Type B pancreatic cell (in vitro differentiated cells): ENCODE results near the gene GSX2. TPM values are rescaled to one million over a fixed set of nuclear protein-coding genes. Genes with fewer than 3 reads are reported as not detected.

Experiments used
- DNase-seq: peaks from one replicate; pipeline ENCODE4 v3.0.0; 2021; ENCODE audit warnings: mixed read lengths; ENCODE audit not compliant: unreplicated experiment; ENCODE audit errors: extremely low spot score
- H3K27ac Mint-ChIP-seq: 2 replicates; pipeline ENCODE4 v1.8.0; 2021; ENCODE audit warnings: mild to moderate bottlenecking, mixed read lengths
- H3K27me3 Mint-ChIP-seq: 2 replicates; pipeline ENCODE4 v1.8.0; 2021; ENCODE audit warnings: mixed read lengths
- H3K36me3 Mint-ChIP-seq: 2 replicates; pipeline ENCODE4 v1.8.0; 2021; ENCODE audit warnings: mixed read lengths
- H3K4me1 Mint-ChIP-seq: one replicate; pipeline ENCODE4 v1.8.0; 2021; ENCODE audit warnings: mixed read lengths; ENCODE audit not compliant: unreplicated experiment
- H3K4me3 Mint-ChIP-seq: 2 replicates; pipeline ENCODE4 v1.8.0; 2021; ENCODE audit warnings: mild to moderate bottlenecking, mixed read lengths
- H3K9me3 Mint-ChIP-seq: 2 replicates; pipeline ENCODE4 v1.8.0; 2021; ENCODE audit warnings: mixed read lengths
- CTCF ChIP-seq: fragments of 200-600 bp; sonication (generic); conservative IDR thresholded peaks from 2 replicates; pipeline ENCODE4 v1.5.0; 2021; ENCODE audit warnings: antibody characterized with exemption, mild to moderate bottlenecking
- total RNA-seq: library from RNA; stranded (reverse); gene quantifications from 2 replicates; pipeline ENCODE4 v1.2.1, GENCODE V29; 2021; ENCODE audit warnings: low replicate concordance

Gene GSX2
- total RNA-seq, 1 donor from 2014 or later, result 5.6 TPM

GRCh38 chr4:54095110-54095825, 4.7 kb upstream of the GSX2 start:
- Mint-ChIP-seq H3K4me1 (peaks cover 23% of the 10 kb centered on the region), H3K27ac (peak overlapping the region; percentile 17), H3K9me3 (no peaks in the 10 kb centered on the region), H3K36me3 (no peaks in the 10 kb centered on the region), H3K4me3 (peak overlapping the region; percentile 65), H3K27me3 (peaks cover 99% of the 10 kb centered on the region)
- TF ChIP-seq CTCF, result no peak
- no peak for DNase-seq

DNA sequence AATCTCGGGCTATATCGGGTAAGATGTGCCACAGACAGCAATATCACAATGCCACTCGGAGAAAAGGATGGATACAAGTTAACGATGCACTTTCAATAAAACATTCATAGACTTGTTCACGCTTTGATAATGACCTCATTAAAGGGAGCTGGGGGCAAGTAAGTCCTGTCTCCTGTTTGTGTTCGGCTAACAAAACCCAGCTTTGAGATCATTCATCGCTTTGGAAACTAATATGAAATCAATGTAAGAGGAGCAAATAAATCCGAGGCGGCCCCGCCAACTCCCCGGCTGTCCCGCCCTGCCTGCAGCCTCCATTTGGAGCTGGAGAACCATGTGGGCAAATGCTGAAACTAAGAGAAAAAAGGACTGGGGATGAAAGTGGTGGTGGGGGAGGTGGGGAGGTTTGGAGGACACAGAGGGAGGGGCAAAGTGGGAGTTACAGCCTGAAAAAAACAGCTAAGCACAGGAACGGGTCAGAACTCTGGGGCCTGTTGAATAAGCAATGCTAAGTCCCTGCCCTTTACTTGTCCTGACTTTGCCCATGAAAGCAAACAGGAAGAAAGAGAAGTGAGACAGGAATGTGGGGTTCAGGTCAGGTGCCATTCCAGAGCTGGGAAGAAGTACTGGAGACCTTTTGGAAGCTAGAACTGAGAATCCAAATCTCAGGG, 3.5 kb upstream of the GSX2 start:
- Mint-ChIP-seq H3K27me3 (peaks cover 96% of the 10 kb centered on the region), H3K9me3 (no peaks in the 10 kb centered on the region), H3K36me3 (no peaks in the 10 kb centered on the region), H3K27ac (peak overlapping the region; percentile 9), H3K4me1 (peaks cover 23% of the 10 kb centered on the region), H3K4me3 (peak overlapping the region; percentile 6)
- DNase-seq, result no peak
- TF ChIP-seq CTCF, result no peak

DNA sequence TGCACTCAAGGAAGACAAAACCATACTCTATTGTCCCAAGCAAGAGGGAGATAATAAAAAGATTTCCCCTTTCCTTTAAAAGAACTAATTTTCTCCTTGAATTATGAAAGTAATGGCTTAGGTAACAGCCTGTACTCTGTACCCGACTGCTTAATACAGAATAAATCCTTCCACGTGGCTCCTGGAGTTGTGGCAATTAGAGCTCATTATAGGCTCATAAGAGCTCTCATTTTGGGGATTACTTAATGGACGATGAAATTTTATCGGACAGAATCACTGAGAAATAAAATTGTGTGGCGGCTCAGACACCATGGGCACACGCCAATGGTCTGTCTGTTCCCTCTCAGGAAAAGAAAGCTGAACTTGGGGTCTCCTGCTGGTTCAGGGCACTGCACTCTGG, 2.8 kb upstream of the GSX2 start:
- peaks cover 20% of the 10 kb centered on the region for H3K4me1 Mint-ChIP-seq
- peaks cover 96% of the 10 kb centered on the region for H3K27me3 Mint-ChIP-seq

GRCh38 chr4:54098375-54098774, 1.6 kb upstream of the GSX2 start:
- H3K9me3 Mint-ChIP-seq, result no peaks in the 10 kb centered on the region
- H3K27ac Mint-ChIP-seq, result no peak overlapping the region
- H3K36me3 Mint-ChIP-seq, result no peaks in the 10 kb centered on the region
- TF ChIP-seq CTCF, result no peak
- H3K4me3 Mint-ChIP-seq, result peak overlapping the region; percentile 69
- H3K27me3 Mint-ChIP-seq, result peaks cover 96% of the 10 kb centered on the region
- peaks cover 24% of the 10 kb centered on the region for H3K4me1 Mint-ChIP-seq
- DNase-seq, result no peak

More for the DNA sequence above, 2.8 kb upstream of the GSX2 start:
- no peak for DNase-seq
- Mint-ChIP-seq H3K27ac (no peak overlapping the region), H3K9me3 (no peaks in the 10 kb centered on the region), H3K36me3 (no peaks in the 10 kb centered on the region), H3K4me3 (peak overlapping the region; percentile 6)
- no peak for TF ChIP-seq CTCF

- Mint-ChIP-seq H3K9me3 (no peaks in the 10 kb centered on the region), H3K27me3 (peaks cover 96% of the 10 kb centered on the region), H3K4me1 (peaks cover 25% of the 10 kb centered on the region), H3K36me3 (no peaks in the 10 kb centered on the region), H3K4me3 (peak overlapping the region; percentile 69), H3K27ac (peak overlapping the region; percentile 34)
- no peak for TF ChIP-seq CTCF
- DNase-seq, result no peak
These were observed 646 bp upstream of the GSX2 start for GRCh38 chr4:54099287-54099747.
